Neural progenitor cell (in vitro differentiated cells): ENCODE measurements around the gene ESYT2.

Experiments
- CTCF ChIP-seq: fragments of 200-600 bp; sonication (generic); IDR thresholded peaks from 2 replicates; pipeline ENCODE4 v1.5.1; 2017; ENCODE audit warnings: antibody characterized with exemption, mild to moderate bottlenecking
- EZH2phosphoT487 ChIP-seq: fragments of 200-600 bp; sonication (generic); IDR thresholded peaks from 2 replicates; pipeline ENCODE4 v1.6.1; 2017; ENCODE audit warnings: antibody characterized with exemption

DNA sequence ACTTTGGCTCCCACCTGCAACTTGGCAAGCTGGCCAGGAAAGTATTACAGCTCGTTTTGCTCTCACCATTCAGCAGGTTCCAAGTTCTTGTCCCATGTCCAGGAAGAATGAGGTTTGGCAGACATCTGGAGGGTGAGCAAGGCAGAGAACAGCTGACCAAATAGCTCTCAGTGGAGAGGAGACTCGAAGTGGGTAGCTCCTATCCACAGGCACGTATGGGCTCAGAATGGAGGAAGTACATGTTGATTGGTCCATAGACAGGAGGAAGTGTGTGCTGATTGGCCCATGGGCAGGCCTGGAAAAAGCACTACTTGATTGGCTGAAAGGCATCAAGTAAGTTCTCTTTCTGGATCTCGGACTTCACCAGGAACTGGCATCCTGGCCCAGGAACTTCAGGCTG, 121.7 kb downstream of the ESYT2 start:
- TF ChIP-seq CTCF (no peak), EZH2phosphoT487 (no peak)
